OCI-LY1 (cell line): ENCODE data around the gene EIF3M.

ENCODE experiments used
- H2AFZ ChIP-seq: fragments of 200-600 bp; sonication (generic), shearing (Covaris generic); 2 replicates; pipeline ENCODE4 v1.6.0; 2014; ENCODE audit warnings: antibody characterized with exemption, mild to moderate bottlenecking, low read length
- H3F3A ChIP-seq: fragments of 200-600 bp; sonication (generic), shearing (Covaris generic); 2 replicates; pipeline ENCODE4 v1.6.0; 2014; ENCODE audit warnings: mild to moderate bottlenecking, antibody characterized with exemption, low read length, moderate library complexity; ENCODE audit not compliant: insufficient read depth
- H3K27ac ChIP-seq: fragments of 200-600 bp; sonication (generic); 2 replicates; pipeline ENCODE4 v1.5.1; 2014; ENCODE audit warnings: low read length, mixed run types, mild to moderate bottlenecking, low read depth; ENCODE audit not compliant: poor library complexity, severe bottlenecking
- H3K27me3 ChIP-seq: fragments of 200-600 bp; sonication (generic); 2 replicates; pipeline ENCODE4 v1.6.0; 2014; ENCODE audit warnings: antibody characterized with exemption, mild to moderate bottlenecking, low read length, moderate library complexity; ENCODE audit not compliant: insufficient read depth
- H3K36me3 ChIP-seq: fragments of 200-600 bp; sonication (generic); 2 replicates; pipeline ENCODE4 v1.6.1; 2014; ENCODE audit warnings: mild to moderate bottlenecking, antibody characterized with exemption, low read length, moderate library complexity, mixed read lengths; ENCODE audit not compliant: insufficient read depth
- H3K4me1 ChIP-seq: fragments of 200-600 bp; sonication (generic); 2 replicates; pipeline ENCODE4 v1.5.1; 2014; ENCODE audit warnings: mild to moderate bottlenecking, low read length, moderate library complexity; ENCODE audit not compliant: insufficient read depth, severe bottlenecking
- H3K4me2 ChIP-seq: fragments of 200-600 bp; sonication (generic), shearing (Covaris generic); 2 replicates; pipeline ENCODE4 v1.6.1; 2014; ENCODE audit warnings: low read length
- H3K4me3 ChIP-seq: fragments of 200-600 bp; sonication (generic); 2 replicates; pipeline ENCODE4 v1.5.1; 2014; ENCODE audit warnings: low read length, low read depth, mild to moderate bottlenecking, mixed read lengths; ENCODE audit not compliant: poor library complexity, severe bottlenecking
- H3K79me2 ChIP-seq: fragments of 200-600 bp; shearing (Covaris generic); 2 replicates; pipeline ENCODE4 v1.6.1; 2016; ENCODE audit warnings: mixed run types, low read length, mixed read lengths; ENCODE audit not compliant: insufficient read depth
- H3K9ac ChIP-seq: fragments of 200-600 bp; sonication (generic), shearing (Covaris generic); 2 replicates; pipeline ENCODE4 v1.6.1; 2014; ENCODE audit warnings: mild to moderate bottlenecking, low read length, mixed read lengths
- H3K9me2 ChIP-seq: fragments of 200-600 bp; sonication (generic), shearing (Covaris generic); 2 replicates; pipeline ENCODE4 v1.6.1; 2014; ENCODE audit warnings: low read depth, mild to moderate bottlenecking, low read length, mixed read lengths
- H3K9me3 ChIP-seq: fragments of 200-600 bp; shearing (Covaris generic); 2 replicates; pipeline ENCODE4 v1.6.1; 2014; ENCODE audit warnings: low read length, mixed read lengths
- H4K20me1 ChIP-seq: fragments of 200-600 bp; sonication (generic), shearing (Covaris generic); 2 replicates; pipeline ENCODE4 v1.6.0; 2016; ENCODE audit warnings: mild to moderate bottlenecking, low read length; ENCODE audit not compliant: insufficient read depth
- CTCF ChIP-seq: fragments of 200-600 bp; sonication (generic), shearing (Covaris generic); IDR thresholded peaks from 2 replicates; pipeline ENCODE4 v1.5.1; 2017; ENCODE audit warnings: mild to moderate bottlenecking, antibody characterized with exemption, low read length, moderate library complexity, mixed read lengths
- EZH2 ChIP-seq: fragments of 200-600 bp; sonication (generic), shearing (Covaris generic); IDR thresholded peaks from 2 replicates; pipeline ENCODE4 v1.8.0; 2017; ENCODE audit warnings: borderline replicate concordance, mixed run types, mild to moderate bottlenecking, antibody characterized with exemption, low read length, moderate library complexity, mixed read lengths

EIF3M gene

GRCh38 chr11:32575070-32575469 is 8.6 kb upstream of the EIF3M start:
- Histone ChIP-seq H3F3A (no peaks in the 10 kb centered on the region), H3K4me1 (no peaks in the 10 kb centered on the region), H3K79me2 (no peaks in the 10 kb centered on the region), H3K4me2 (no peak overlapping the region), H3K9ac (no peak overlapping the region), H2AFZ (no peak overlapping the region), H3K9me2 (no peaks in the 10 kb centered on the region), H3K27ac (no peak overlapping the region), H4K20me1 (no peaks in the 10 kb centered on the region), H3K36me3 (no peaks in the 10 kb centered on the region), H3K27me3 (no peaks in the 10 kb centered on the region), H3K4me3 (no peak overlapping the region), H3K9me3 (no peaks in the 10 kb centered on the region)
- TF ChIP-seq EZH2, result no peak
- no peak for TF ChIP-seq CTCF

DNA sequence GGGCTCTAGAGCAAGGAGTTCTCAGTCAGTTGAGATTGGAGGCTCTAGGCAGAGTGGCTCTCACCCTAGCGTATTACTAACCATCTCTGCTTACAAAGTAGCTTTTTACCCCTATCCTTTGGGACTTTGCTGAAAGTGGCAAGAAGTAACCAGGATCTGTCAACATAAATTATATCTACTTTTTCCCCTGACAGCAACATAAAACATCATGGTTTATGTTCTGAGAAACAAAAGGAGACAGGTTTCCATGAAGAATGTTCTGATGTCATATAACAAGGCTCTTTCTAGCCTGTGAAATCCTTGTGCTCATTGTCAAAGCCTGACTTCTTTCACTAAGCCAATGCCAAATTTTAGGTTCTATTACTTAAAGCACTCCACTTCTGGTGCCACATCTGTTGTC is 7.2 kb upstream of the EIF3M start:
- Histone ChIP-seq H3K27me3 (no peaks in the 10 kb centered on the region), H3K9me3 (no peaks in the 10 kb centered on the region), H3K79me2 (no peaks in the 10 kb centered on the region), H3K4me2 (no peak overlapping the region), H3K27ac (no peak overlapping the region), H3K4me3 (no peak overlapping the region), H3K36me3 (no peaks in the 10 kb centered on the region), H2AFZ (no peak overlapping the region), H3K9me2 (no peaks in the 10 kb centered on the region), H3F3A (no peaks in the 10 kb centered on the region), H3K9ac (no peak overlapping the region), H3K4me1 (no peaks in the 10 kb centered on the region), H4K20me1 (no peaks in the 10 kb centered on the region)
- no peak for TF ChIP-seq CTCF
- TF ChIP-seq EZH2, result no peak

- H3K9ac ChIP-seq, result no peak overlapping the region
- H3K79me2 ChIP-seq, result peaks cover 21% of the 10 kb centered on the region
- no peaks in the 10 kb centered on the region for H3K9me3 ChIP-seq
- H3F3A ChIP-seq, result no peaks in the 10 kb centered on the region
- no peak overlapping the region for H3K4me3 ChIP-seq
- peaks cover 17% of the 10 kb centered on the region for H3K4me1 ChIP-seq
- H4K20me1 ChIP-seq, result 0 out of 2 replicates have a peak, but pooled peaks cover 2% of the 10 kb centered on the region
- H2AFZ ChIP-seq, result no peak overlapping the region
- H3K36me3 ChIP-seq, result peaks cover 7% of the 10 kb centered on the region; the same call in 1 of the 2 replicates
- TF ChIP-seq EZH2 (no peak), CTCF (no peak)
- H3K27me3 ChIP-seq, result no peaks in the 10 kb centered on the region
- no peaks in the 10 kb centered on the region for H3K9me2 ChIP-seq
- H3K27ac ChIP-seq, result no peak overlapping the region
- no peak overlapping the region for H3K4me2 ChIP-seq
Observed at GRCh38 chr11:32580967-32581366, 2.7 kb upstream of the EIF3M start.
